DMS53 treated with DMSO at 0.1 percent for 48 hours (cell line): Measurements from ENCODE around the gene PTMS.
"Not testable (repeated sequence)": the region's sequence is repeated elsewhere in the genome, so short reads cannot be mapped to it uniquely, and the experiment has no call there.

Experiments used
- DNase-seq: peaks from one replicate; lab custom pipeline; 2025; ENCODE audit not compliant: unreplicated experiment; lab: John Stamatoyannopoulos, UW

The PTMS gene, protein sequence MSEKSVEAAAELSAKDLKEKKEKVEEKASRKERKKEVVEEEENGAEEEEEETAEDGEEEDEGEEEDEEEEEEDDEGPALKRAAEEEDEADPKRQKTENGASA

GRCh38 chr12:6765634-6766581, at the start of gene PTMS:
PTMS (plus strand) TSS chr12:6766363; CDS start chr12:6766706, 343 bp downstream.
- DNase-seq = peak; percentile 47

- no peak for DNase-seq
Observed at GRCh38 chr12:6716874-6717437, 49.2 kb upstream of the PTMS start.

DNA sequence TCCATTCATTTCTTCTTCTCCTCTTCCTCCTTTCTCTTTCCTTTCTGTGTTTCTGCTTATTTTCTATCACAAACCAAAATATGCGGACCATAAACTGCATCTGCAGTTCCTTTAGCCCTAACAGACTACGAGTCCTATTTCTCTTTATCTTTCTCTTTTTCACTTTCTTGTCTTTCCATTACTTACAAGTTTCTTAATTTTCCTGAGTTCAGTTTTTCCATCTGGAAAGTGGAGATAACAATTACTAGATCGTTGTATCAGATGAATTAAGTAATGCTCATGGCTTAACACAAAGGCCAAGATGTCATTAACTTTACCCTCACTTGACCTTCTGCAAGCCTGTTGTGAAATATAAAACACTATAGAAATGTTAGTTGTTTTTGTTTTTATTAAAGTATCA, 43.3 kb upstream of the PTMS start:
- no peak for DNase-seq

GRCh38 chr12:6723607-6724408, 42.4 kb upstream of the PTMS start, which contains the start of gene COPS7A:
COPS7A (plus strand) TSS chr12:6724046; CDS start chr12:6724657, 611 bp downstream.
- peak; percentile 100 for DNase-seq

DNA sequence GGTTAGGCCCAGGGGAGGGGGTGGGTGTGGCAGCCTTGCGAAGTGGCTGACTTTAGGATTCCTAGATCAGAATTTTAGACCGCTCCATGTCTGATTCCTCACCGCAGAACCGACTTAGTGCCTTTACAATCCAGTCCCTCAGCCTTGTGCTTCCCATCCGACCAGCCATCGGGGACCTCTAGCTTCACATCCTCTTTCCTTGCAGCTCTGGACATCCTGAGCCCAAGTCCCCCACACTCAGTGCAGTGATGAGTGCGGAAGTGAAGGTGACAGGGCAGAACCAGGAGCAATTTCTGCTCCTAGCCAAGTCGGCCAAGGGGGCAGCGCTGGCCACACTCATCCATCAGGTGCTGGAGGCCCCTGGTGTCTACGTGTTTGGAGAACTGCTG, 41.8 kb upstream of the PTMS start:
- no peak for DNase-seq

- no peak for DNase-seq
Observed at GRCh38 chr12:6725350-6725749, 40.8 kb upstream of the PTMS start.

GRCh38 chr12:6729186-6729585, 37.0 kb upstream of the PTMS start:
- DNase-seq = no peak

DNA sequence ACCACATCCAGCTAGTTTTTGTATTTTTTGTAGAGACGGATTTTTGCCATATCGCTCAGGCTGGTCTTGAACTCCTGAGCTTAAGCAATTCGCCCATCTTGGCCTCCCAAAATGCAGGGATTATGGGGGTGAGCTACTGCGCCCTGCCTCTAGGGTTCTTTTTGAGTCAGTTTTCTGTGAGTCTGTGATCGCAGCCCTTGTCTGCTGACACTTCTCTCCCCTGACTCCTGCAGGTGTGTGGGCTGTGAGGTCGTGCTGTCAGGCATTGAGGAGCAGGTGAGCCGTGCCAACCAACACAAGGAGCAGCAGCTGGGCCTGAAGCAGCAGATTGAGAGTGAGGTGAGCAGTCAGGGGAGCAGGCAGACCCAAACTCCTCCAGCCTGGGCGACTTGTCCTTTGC, 36.0 kb upstream of the PTMS start:
- DNase-seq = no peak

DNA sequence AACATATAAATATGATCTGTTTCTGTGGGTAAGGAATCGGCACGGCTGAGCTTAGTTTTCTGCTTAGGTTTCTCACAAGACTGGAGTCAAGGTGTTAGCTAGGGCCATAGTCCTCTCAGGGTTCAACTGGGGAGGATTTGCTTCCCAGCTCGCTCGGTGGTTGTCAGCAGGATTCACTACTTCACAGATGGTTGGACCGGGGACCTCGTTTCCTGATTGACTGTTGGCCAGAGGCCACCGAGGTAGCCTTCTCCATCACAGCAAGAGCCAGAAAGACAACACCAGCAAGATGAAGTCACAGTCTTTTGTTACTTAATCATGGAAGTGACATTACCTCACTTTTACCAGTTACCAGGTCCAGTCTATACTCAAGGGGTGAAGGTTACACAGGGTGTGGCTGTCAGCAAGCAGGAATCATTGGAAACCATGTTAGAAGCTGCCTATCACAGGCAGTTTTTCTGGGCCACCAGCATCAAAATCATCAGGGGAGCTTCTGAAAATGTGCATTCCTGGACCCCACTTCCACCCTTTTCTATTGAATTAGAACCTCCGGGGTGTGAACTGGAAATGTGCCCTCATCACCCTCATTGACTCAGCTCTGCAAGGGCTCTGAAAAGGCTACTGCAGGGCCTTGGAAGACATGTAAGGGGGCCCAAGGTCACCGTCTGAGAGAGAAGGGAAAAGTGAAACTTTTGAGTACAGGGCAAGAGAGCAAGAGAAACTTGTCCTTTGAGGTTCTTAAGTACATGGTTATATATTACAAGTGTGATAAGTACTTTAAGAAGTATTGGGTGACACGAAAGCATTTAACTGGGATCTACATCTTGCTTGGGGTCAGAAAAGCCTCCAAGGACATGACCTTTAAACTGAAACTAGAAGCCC, 31.4 kb upstream of the PTMS start:
- DNase-seq = no peak

GRCh38 chr12:6735448-6736191, 30.5 kb upstream of the PTMS start:
- DNase-seq = peak; percentile 83

GRCh38 chr12:6736754-6737153, 29.4 kb upstream of the PTMS start:
- DNase-seq = no peak

- not testable (repeated sequence) for DNase-seq
Observed at GRCh38 chr12:6742080-6742479, 24.1 kb upstream of the PTMS start.

GRCh38 chr12:6742834-6743233, 23.3 kb upstream of the PTMS start:
- no peak for DNase-seq

GRCh38 chr12:6743300-6743699, 22.9 kb upstream of the PTMS start:
- not testable (repeated sequence) for DNase-seq

DNA sequence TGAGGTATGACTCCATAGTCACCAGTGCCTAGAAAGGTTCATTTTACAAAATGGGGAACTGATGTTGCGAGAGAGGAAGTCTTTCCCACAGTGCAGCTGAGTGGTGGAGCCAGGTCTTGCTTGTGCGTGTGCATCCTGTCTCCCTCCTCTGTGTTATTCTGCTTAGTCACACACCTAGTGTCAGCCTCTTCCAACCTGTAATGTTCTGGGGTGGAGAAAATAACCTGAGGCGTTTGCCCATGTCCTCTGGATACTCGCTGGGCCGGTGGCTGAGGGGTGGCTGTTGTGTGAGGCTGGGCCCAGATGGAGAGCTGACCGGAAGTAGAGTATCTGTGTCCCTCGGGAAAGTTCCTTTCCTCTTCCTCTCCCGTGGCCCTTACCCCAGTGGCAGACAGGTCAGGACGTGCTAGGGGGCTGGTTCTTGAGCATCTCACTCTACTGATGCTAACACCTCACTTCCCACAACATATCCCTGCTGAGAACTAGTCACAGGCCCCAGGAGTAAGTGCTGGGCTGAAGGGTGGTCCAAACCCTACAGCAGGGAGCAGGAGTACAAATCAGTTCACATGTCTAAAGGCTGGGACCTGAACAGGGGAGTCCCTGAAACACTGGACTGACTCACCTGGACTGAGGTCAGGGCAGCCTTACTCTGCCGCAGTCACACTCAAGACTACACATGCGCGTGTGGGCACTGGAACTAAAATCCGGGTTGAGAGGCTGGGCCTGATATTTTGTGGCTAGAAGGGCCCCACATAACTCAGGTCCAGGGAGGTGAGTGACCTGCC, 20.2 kb upstream of the PTMS start:
- no peak for DNase-seq

DNA sequence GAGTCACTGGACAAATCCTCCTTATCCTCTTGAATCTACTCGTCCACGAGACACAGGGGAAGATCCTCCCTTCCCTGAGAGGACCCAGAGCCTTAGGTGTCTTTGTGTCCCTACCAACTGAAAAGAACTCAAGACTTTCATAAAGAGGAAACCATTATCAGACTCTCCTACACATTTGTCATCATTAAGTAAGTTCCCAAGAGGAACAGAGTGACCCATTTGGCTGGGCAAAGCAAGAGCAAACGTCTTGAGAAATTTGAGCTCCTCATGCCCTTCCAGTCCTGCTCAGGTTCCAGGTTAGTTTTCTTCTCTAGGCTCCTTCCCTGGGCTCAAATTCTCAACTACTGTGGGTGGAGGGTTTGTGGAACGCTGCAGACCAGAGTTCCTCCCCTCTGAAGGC, 18.9 kb upstream of the PTMS start:
- DNase-seq = no peak

DNA sequence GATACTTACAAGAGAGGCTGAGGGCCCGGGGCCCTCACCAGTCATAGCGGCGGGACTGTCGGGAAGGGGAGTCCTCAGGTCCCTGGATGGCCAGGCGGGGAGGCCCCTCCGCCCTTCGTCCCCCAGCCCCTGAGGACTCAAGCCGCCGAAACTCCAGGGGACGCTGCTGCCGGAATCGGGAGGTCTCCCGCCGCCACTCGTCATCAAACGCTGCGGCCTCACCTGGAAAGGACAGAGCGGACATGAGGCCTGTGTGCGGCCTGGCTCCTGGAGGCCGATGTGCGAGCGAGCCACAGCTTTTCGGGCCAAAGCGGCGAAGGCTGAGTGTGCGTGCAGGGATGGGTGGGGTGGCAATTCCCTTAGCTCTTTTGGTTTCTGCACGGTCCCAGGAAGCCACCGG, 17.4 kb upstream of the PTMS start:
- no peak for DNase-seq

- no peak for DNase-seq
Observed at GRCh38 chr12:6750506-6750905, 15.7 kb upstream of the PTMS start.

- DNase-seq = no peak
Observed at GRCh38 chr12:6751767-6752166, 14.4 kb upstream of the PTMS start.
